ENCODE data around the gene HSPA4L. TPM values are rescaled to one million over a fixed set of nuclear protein-coding genes. Genes with fewer than 3 reads are reported as not detected.
A peak's percentile ranks its signal among the peaks of the same experiment; 100 is the strongest.

HSPA4L gene
- total RNA-seq, 1 donor from 2014 or later: 14.7 TPM

GRCh38 chr4:127777487-127777886, 4.6 kb upstream of the HSPA4L start:
- DNase-seq: no peak
- Mint-ChIP-seq H3K4me1 (ENCODE audit: low read depth, unreplicated experiment) (peaks cover 20% of the 10 kb centered on the region), H3K36me3 (ENCODE audit: unreplicated experiment) (no peaks in the 10 kb centered on the region), H3K9me3 (ENCODE audit: unreplicated experiment) (peaks cover 3% of the 10 kb centered on the region), H3K27me3 (ENCODE audit: unreplicated experiment) (peaks cover 6% of the 10 kb centered on the region), H3K4me3 (ENCODE audit: unreplicated experiment) (no peak overlapping the region), H3K27ac (ENCODE audit: unreplicated experiment) (no peak overlapping the region)
- TF ChIP-seq CTCF (IDR thresholded peaks at IDR 0.05; ENCODE audit: partially characterized antibody, unreplicated experiment): no peak

- peaks cover 2% of the 10 kb centered on the region for H3K9me3 Mint-ChIP-seq (ENCODE audit: unreplicated experiment)
- H3K27me3 Mint-ChIP-seq (ENCODE audit: unreplicated experiment): peaks cover 8% of the 10 kb centered on the region
- H3K4me3 Mint-ChIP-seq (ENCODE audit: unreplicated experiment): no peak overlapping the region
- peaks cover 17% of the 10 kb centered on the region for H3K4me1 Mint-ChIP-seq (ENCODE audit: low read depth, unreplicated experiment)
- TF ChIP-seq CTCF (IDR thresholded peaks at IDR 0.05; ENCODE audit: partially characterized antibody, unreplicated experiment): no peak
- H3K27ac Mint-ChIP-seq (ENCODE audit: unreplicated experiment): no peak overlapping the region
- no peaks in the 10 kb centered on the region for H3K36me3 Mint-ChIP-seq (ENCODE audit: unreplicated experiment)
- DNase-seq: no peak
These were observed 4.0 kb upstream of the HSPA4L start for GRCh38 chr4:127778102-127778501.

- no peak for TF ChIP-seq CTCF (IDR thresholded peaks at IDR 0.05; ENCODE audit: partially characterized antibody, unreplicated experiment)
- peaks cover 4% of the 10 kb centered on the region for H3K9me3 Mint-ChIP-seq (ENCODE audit: unreplicated experiment)
- no peak for DNase-seq
- no peak overlapping the region for H3K4me3 Mint-ChIP-seq (ENCODE audit: unreplicated experiment)
- peaks cover 10% of the 10 kb centered on the region for H3K27me3 Mint-ChIP-seq (ENCODE audit: unreplicated experiment)
- peaks cover 10% of the 10 kb centered on the region for H3K4me1 Mint-ChIP-seq (ENCODE audit: low read depth, unreplicated experiment)
- no peak overlapping the region for H3K27ac Mint-ChIP-seq (ENCODE audit: unreplicated experiment)
- no peaks in the 10 kb centered on the region for H3K36me3 Mint-ChIP-seq (ENCODE audit: unreplicated experiment)
These were observed 1.5 kb upstream of the HSPA4L start for GRCh38 chr4:127780598-127780997.

GRCh38 chr4:127781300-127782024, 660 bp upstream of the HSPA4L start:
- Mint-ChIP-seq H3K4me1 (ENCODE audit: low read depth, unreplicated experiment) (peaks cover 7% of the 10 kb centered on the region), H3K36me3 (ENCODE audit: unreplicated experiment) (no peaks in the 10 kb centered on the region), H3K4me3 (ENCODE audit: unreplicated experiment) (peak overlapping the region; percentile 99), H3K9me3 (ENCODE audit: unreplicated experiment) (peaks cover 4% of the 10 kb centered on the region), H3K27ac (ENCODE audit: unreplicated experiment) (peak overlapping the region; percentile 54), H3K27me3 (ENCODE audit: unreplicated experiment) (peaks cover 10% of the 10 kb centered on the region)
- TF ChIP-seq CTCF (IDR thresholded peaks at IDR 0.05; ENCODE audit: partially characterized antibody, unreplicated experiment): no peak
- peak; percentile 66 for DNase-seq

- H3K4me1 Mint-ChIP-seq (ENCODE audit: low read depth, unreplicated experiment): peaks cover 7% of the 10 kb centered on the region
- no peak for TF ChIP-seq CTCF (IDR thresholded peaks at IDR 0.05; ENCODE audit: partially characterized antibody, unreplicated experiment)
- H3K27me3 Mint-ChIP-seq (ENCODE audit: unreplicated experiment): peaks cover 10% of the 10 kb centered on the region
- peak overlapping the region; percentile 99 for H3K4me3 Mint-ChIP-seq (ENCODE audit: unreplicated experiment)
- no peak overlapping the region for H3K27ac Mint-ChIP-seq (ENCODE audit: unreplicated experiment)
- peaks cover 4% of the 10 kb centered on the region for H3K9me3 Mint-ChIP-seq (ENCODE audit: unreplicated experiment)
- DNase-seq: peak; percentile 93
- H3K36me3 Mint-ChIP-seq (ENCODE audit: unreplicated experiment): no peaks in the 10 kb centered on the region
These were observed 172 bp upstream of the HSPA4L start for GRCh38 chr4:127782025-127782274.
